CD4-positive, alpha-beta T cell (primary cell): ENCODE data around the gene STAT3. TPM values are rescaled to one million over a fixed set of nuclear protein-coding genes. Genes with fewer than 3 reads are reported as not detected.

Experiments used
- ATAC-seq: fragments of 200-7000 bp; cut with Tn5 transposase; one replicate; pipeline ENCODE4 v1.10.0; 2022; ENCODE audit warnings: mild to moderate bottlenecking; ENCODE audit not compliant: poor library complexity
- CTCF ChIA-PET: fragments of 350-600 bp; sonication (Branson Sonifier 250); formaldehyde crosslinking; loops from one replicate; lab custom pipeline; 2021; ENCODE audit warnings: antibody characterized with exemption, inconsistent platforms; lab: Charles Lee
- POLR2A ChIA-PET: fragments of 350-600 bp; sonication (Branson Sonifier 250); formaldehyde crosslinking; loops from one replicate; lab custom pipeline; 2021; ENCODE audit warnings: antibody characterized with exemption, inconsistent platforms; lab: Charles Lee
- DNase-seq, 14 experiments: peaks; one replicate each; pipeline ENCODE4 v3.0.0-alpha.2; 2013 to 2020; ENCODE audit warnings: mixed read lengths in 2 of 14
- H3K27ac ChIP-seq, 2 donors: one replicate each; pipeline versions ENCODE4 v1.5.1 to v1.7.0; 2013; ENCODE audit warnings: low read length in 2 of 2, low read depth in 1 of 2, mild to moderate bottlenecking in 1 of 2
- H3K27me3 ChIP-seq, 2 experiments: 1 replicate in 1 of 2; 2 replicates in 1 of 2; pipeline versions ENCODE4 v1.6.1 to v1.7.0; 2013; ENCODE audit warnings: low read length in 2 of 2, control low read depth in 1 of 2, mild to moderate bottlenecking in 1 of 2, moderate library complexity in 1 of 2; ENCODE audit not compliant: insufficient read depth in 2 of 2, control insufficient read depth in 1 of 2
- H3K36me3 ChIP-seq: one replicate; pipeline ENCODE4 v1.6.1; 2013; ENCODE audit warnings: low read length, control low read depth; ENCODE audit not compliant: insufficient read depth
- H3K4me1 ChIP-seq: one replicate; pipeline ENCODE4 v1.6.1; 2013; ENCODE audit warnings: low read length, control low read depth; ENCODE audit not compliant: insufficient read depth
- H3K4me3 ChIP-seq: one replicate; pipeline ENCODE4 v1.5.1; 2013; ENCODE audit warnings: mild to moderate bottlenecking, low read length, moderate library complexity
- H3K9me3 ChIP-seq, 2 experiments: 1 replicate in 1 of 2; 2 replicates in 1 of 2; pipeline versions ENCODE4 v1.6.1 to v1.7.0; 2013; ENCODE audit warnings: low read length in 2 of 2, mild to moderate bottlenecking in 2 of 2, control low read depth in 1 of 2, moderate library complexity in 1 of 2; ENCODE audit not compliant: control insufficient read depth in 1 of 2, insufficient read depth in 1 of 2
- H3K27ac Mint-ChIP-seq: one replicate; pipeline ENCODE4 v1.8.0; 2020; ENCODE audit warnings: mixed read lengths
- H3K27me3 Mint-ChIP-seq: one replicate; pipeline ENCODE4 v1.8.0; 2021; ENCODE audit warnings: mixed read lengths
- H3K36me3 Mint-ChIP-seq: one replicate; pipeline ENCODE4 v1.8.0; 2021; ENCODE audit warnings: low read depth, mixed read lengths
- H3K4me1 Mint-ChIP-seq: one replicate; pipeline ENCODE4 v1.8.0; 2021; ENCODE audit warnings: low read depth, mixed read lengths
- H3K4me3 Mint-ChIP-seq: one replicate; pipeline ENCODE4 v1.8.0; 2020; ENCODE audit warnings: mild to moderate bottlenecking, mixed read lengths
- H3K9me3 Mint-ChIP-seq: one replicate; pipeline ENCODE4 v1.8.0; 2020; ENCODE audit warnings: mixed read lengths
- intact Hi-C, 2 experiments: fragments of 100-400 bp; cut with DNase I in 1 of 2; cut with micrococcal nuclease in 1 of 2; formaldehyde crosslinking; loops; one replicate each; pipeline versions ENCODE4 v1.15.1 to v1.9.0; 2023 to 2025; cut with DNase I, micrococcal nuclease
- total RNA-seq, 174 experiments: library from RNA in 2 of 174; stranded (reverse) in 2 of 174; gene quantifications; one replicate each; pipeline ENCODE4 v1.2.3 and lab custom pipeline; 2021 to 2026
- TF ChIP-seq, protein P1 (sequence below): fragments of 200-600 bp; IDR thresholded peaks from one replicate; pipeline ENCODE4 v1.8.0; 2022; ENCODE audit warnings: antibody characterized with exemption, mild to moderate bottlenecking

STAT3 gene
- total RNA-seq, 2 experiments from 2014 or later, result 315 to 319 TPM

DNA sequence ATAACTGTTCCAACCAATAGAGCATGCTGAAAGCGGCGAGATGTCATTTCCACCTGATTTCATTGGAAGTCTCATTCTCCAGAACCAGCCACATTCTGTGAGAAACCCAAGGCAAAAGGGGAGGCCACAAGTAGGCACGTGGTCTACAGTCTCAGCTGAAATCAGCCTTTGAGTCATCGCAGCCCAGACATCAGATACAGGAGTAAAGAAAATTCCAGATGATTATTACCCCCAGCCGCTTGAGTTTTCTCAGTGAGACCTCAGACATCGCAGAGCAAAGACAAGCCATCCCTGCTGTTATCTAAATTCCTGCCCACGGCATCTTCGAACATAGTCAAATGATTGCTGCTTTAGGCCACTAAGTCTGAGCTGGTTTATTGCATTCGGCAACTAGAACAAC lies 23.1 kb downstream of the STAT3 start:
- Mint-ChIP-seq H3K9me3 (no peaks in the 10 kb centered on the region), H3K4me1 (peaks cover 86% of the 10 kb centered on the region), H3K27me3 (no peaks in the 10 kb centered on the region), H3K4me3 (no peak overlapping the region), H3K36me3 (peaks cover 42% of the 10 kb centered on the region), H3K27ac (no peak overlapping the region)
- intact Hi-C loops, result no loop called here
- ATAC-seq (no peak), DNase-seq (no peak)
- Histone ChIP-seq H3K27me3 (no peaks in the 10 kb centered on the region), H3K27ac (no peak overlapping the region), H3K9me3 (no peaks in the 10 kb centered on the region), H3K36me3 (peaks cover 19% of the 10 kb centered on the region), H3K4me3 (no peak overlapping the region), H3K4me1 (peaks cover 55% of the 10 kb centered on the region)
- ChIA-PET CTCF (no interaction called here), POLR2A (interaction anchor here (1.3 to 2.2 kb wide), 2 partner anchors 23 kb away, joined by 4 to 6 read pairs; partner anchors contain the start of gene STAT3)
- TF ChIP-seq, protein P1, sequence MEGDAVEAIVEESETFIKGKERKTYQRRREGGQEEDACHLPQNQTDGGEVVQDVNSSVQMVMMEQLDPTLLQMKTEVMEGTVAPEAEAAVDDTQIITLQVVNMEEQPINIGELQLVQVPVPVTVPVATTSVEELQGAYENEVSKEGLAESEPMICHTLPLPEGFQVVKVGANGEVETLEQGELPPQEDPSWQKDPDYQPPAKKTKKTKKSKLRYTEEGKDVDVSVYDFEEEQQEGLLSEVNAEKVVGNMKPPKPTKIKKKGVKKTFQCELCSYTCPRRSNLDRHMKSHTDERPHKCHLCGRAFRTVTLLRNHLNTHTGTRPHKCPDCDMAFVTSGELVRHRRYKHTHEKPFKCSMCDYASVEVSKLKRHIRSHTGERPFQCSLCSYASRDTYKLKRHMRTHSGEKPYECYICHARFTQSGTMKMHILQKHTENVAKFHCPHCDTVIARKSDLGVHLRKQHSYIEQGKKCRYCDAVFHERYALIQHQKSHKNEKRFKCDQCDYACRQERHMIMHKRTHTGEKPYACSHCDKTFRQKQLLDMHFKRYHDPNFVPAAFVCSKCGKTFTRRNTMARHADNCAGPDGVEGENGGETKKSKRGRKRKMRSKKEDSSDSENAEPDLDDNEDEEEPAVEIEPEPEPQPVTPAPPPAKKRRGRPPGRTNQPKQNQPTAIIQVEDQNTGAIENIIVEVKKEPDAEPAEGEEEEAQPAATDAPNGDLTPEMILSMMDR, result no peak

DNA sequence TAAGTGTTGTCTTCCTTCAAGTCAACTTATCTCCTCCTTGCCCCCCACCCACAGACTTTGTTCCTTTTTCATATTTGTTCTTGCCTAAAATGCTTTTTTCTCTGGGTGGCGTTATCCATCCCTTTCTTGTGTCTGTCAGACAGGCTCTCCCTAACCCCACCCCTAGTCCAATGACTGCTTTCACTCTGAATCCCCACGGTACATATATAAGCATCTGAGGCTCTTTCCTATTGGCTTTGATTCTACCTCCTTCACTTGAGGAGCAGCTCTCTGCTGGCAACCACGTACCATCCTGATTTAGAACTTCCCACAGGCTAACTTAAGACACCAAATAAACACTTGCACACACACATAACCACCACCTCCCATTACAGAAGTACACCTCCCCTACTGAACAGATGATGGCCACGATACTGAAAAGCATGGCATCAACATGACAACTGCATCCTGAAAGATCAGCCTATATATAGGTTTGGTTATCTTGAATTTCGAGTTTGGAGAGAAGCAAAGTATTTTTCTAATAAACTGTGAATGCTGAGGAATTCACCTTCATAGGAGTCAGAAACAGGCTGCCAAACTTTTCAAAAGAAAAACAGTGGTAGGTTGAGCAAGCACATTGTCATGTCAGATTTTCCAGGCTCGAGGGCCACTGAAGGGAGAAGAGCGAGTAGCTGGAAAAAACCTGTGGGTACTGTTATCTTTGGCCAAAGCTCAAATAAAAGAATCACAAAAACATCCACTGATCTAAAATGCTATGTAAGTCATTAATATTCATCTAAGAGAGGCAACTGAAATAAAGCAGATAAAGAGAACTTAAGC lies 24.3 kb downstream of the STAT3 start:
- Mint-ChIP-seq H3K9me3 (no peaks in the 10 kb centered on the region), H3K27ac (peak overlapping the region; percentile 31), H3K4me3 (peak overlapping the region; percentile 1), H3K27me3 (no peaks in the 10 kb centered on the region), H3K36me3 (peaks cover 48% of the 10 kb centered on the region), H3K4me1 (peaks cover 86% of the 10 kb centered on the region)
- intact Hi-C loops, result no loop called here
- ChIA-PET CTCF (interaction anchor here (1.2 kb wide), 1 partner anchor 26 kb away, joined by 3 read pairs; no protein-coding TSS in a partner anchor), POLR2A (interaction anchor here (1.3 kb wide), 1 partner anchor 24 kb away, joined by 4 read pairs; the partner anchor contains the start of gene STAT3)
- H3K36me3 ChIP-seq, result peaks cover 17% of the 10 kb centered on the region
- H3K9me3 ChIP-seq, result no peaks in the 10 kb centered on the region
- DNase-seq (no peak), ATAC-seq (no peak)
- H3K27me3 ChIP-seq, result no peaks in the 10 kb centered on the region
- H3K27ac ChIP-seq, result no peak overlapping the region
- TF ChIP-seq, protein P1, result no peak
- H3K4me1 ChIP-seq, result peaks cover 51% of the 10 kb centered on the region
- H3K4me3 ChIP-seq, result no peak overlapping the region

DNA sequence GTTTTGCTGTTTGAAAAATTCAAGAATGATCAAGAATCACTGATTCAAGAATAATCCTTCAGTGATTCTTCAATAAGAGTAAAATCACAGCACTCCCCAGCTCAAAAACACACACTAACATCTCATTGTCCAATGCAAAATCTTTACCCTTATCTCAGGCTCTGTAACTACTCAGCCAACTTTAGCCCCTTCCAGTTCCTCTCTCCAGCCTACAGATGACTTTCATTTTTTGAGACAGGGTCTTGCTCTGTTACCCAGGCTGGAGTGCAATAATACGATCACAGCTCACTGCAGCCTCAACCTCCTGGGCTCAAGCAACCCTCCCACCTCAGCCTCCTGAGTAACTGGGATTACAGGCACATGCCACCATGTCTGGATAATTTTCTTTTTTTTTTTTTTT lies 25.0 kb downstream of the STAT3 start:
- Mint-ChIP-seq H3K27me3 (no peaks in the 10 kb centered on the region), H3K27ac (peak overlapping the region; percentile 75), H3K36me3 (peaks cover 55% of the 10 kb centered on the region), H3K9me3 (no peaks in the 10 kb centered on the region), H3K4me3 (no peak overlapping the region), H3K4me1 (peaks cover 85% of the 10 kb centered on the region)
- ATAC-seq (no peak), DNase-seq (no peak)
- peaks cover 17% of the 10 kb centered on the region for H3K36me3 ChIP-seq
- intact Hi-C loops, result no loop called here
- no peaks in the 10 kb centered on the region for H3K9me3 ChIP-seq
- H3K4me1 ChIP-seq, result peaks cover 52% of the 10 kb centered on the region
- ChIA-PET POLR2A (no interaction called here), CTCF (interaction anchor here (1.2 kb wide), 1 partner anchor 27 kb away, joined by 3 read pairs; no protein-coding TSS in a partner anchor)
- no peak overlapping the region for H3K4me3 ChIP-seq
- H3K27ac ChIP-seq, result no peak overlapping the region
- TF ChIP-seq, protein P1, result no peak
- H3K27me3 ChIP-seq, result no peaks in the 10 kb centered on the region
